22Rv1 (cell line): Measurements from ENCODE around the gene SMIM44.

Experiments used
- CTCF ChIP-seq: fragments of 450-650 bp; IDR thresholded peaks from 2 replicates; pipeline ENCODE4 v1.5.1; 2017; ENCODE audit warnings: mild to moderate bottlenecking
- ZFX ChIP-seq: fragments of 450-650 bp; IDR thresholded peaks from 2 replicates; pipeline ENCODE4 v1.6.1; 2017; ENCODE audit warnings: antibody characterized with exemption, borderline replicate concordance

- TF ChIP-seq CTCF, result no peak
- TF ChIP-seq ZFX, result no peak
Observed at GRCh38 chr19:3477506-3477905, 5.7 kb downstream of the SMIM44 start.
